ENCODE measurements around the gene CDH12. TPM values are rescaled to one million over a fixed set of nuclear protein-coding genes. Genes with fewer than 3 reads are reported as not detected.
"Not testable (repeated sequence)": the region's sequence is repeated elsewhere in the genome, so short reads cannot be mapped to it uniquely, and the experiment has no call there.

Gene CDH12
- total and polyA plus RNA-seq, 9 donors, result 0.05 to 3.4 (median 0.28) TPM; not detected in 4

- Histone ChIP-seq H3K27ac (no peak overlapping the region), H3K4me1 (ENCODE audit: insufficient read depth) (no peaks in the 10 kb centered on the region), H3K4me3 (no peak overlapping the region), H3K36me3 (no peaks in the 10 kb centered on the region), H3K27me3 (no peaks in the 10 kb centered on the region), H3K9me3 (no peaks in the 10 kb centered on the region)
- DNase-seq, result no peak
- no peak for TF ChIP-seq CTCF (IDR thresholded peaks at IDR 0.05)
- no peak for TF ChIP-seq POLR2A (IDR thresholded peaks at IDR 0.05)
- no peak for TF ChIP-seq EP300 (IDR thresholded peaks at IDR 0.05)
- intact Hi-C loops (cut with DNase I), result no loop called here
- 45 to 57% (median 52%) methylated on average over 5 of the region's 5 CpGs for WGBS, 3 donors
Observed at GRCh38 chr5:22614486-22615094, 238.6 kb downstream of the CDH12 start.

- Histone ChIP-seq H3K9me3 (no peaks in the 10 kb centered on the region), H3K4me3 (no peak overlapping the region), H3K36me3 (no peaks in the 10 kb centered on the region), H3K4me1 (ENCODE audit: insufficient read depth) (no peaks in the 10 kb centered on the region), H3K27ac (no peak overlapping the region), H3K27me3 (no peaks in the 10 kb centered on the region)
- no peak for DNase-seq
- TF ChIP-seq CTCF (IDR thresholded peaks at IDR 0.05), result no peak
- TF ChIP-seq POLR2A (IDR thresholded peaks at IDR 0.05), result no peak
- no peak for TF ChIP-seq EP300 (IDR thresholded peaks at IDR 0.05)
- intact Hi-C loops (cut with DNase I), result no loop called here
- WGBS, 3 donors, result 86 to 95% (median 94%) methylated on average over 1 of the region's 1 CpG
Observed at GRCh38 chr5:22612928-22613327, 240.2 kb downstream of the CDH12 start.

- intact Hi-C loops (cut with DNase I), result no loop called here
- H3K4me3 ChIP-seq, result no peak overlapping the region
- H3K9me3 ChIP-seq, result no peaks in the 10 kb centered on the region
- TF ChIP-seq EP300 (IDR thresholded peaks at IDR 0.05), result no peak
- TF ChIP-seq POLR2A (IDR thresholded peaks at IDR 0.05), result no peak
- TF ChIP-seq CTCF (IDR thresholded peaks at IDR 0.05), result no peak
- no peaks in the 10 kb centered on the region for H3K27me3 ChIP-seq
- H3K4me1 ChIP-seq (ENCODE audit: insufficient read depth), result no peaks in the 10 kb centered on the region
- DNase-seq, result no peak
- no peaks in the 10 kb centered on the region for H3K36me3 ChIP-seq
- H3K27ac ChIP-seq, result no peak overlapping the region
Observed at GRCh38 chr5:22611327-22611726, 241.8 kb downstream of the CDH12 start.

- DNase-seq; H3K27ac ChIP-seq; H3K27me3 ChIP-seq; H3K4me1 ChIP-seq (ENCODE audit: insufficient read depth); intact Hi-C loops (cut with DNase I); H3K4me3 ChIP-seq; H3K36me3 ChIP-seq; H3K9me3 ChIP-seq: not testable (repeated sequence)
- 56 to 72% (median 70%) methylated on average over 5 of the region's 5 CpGs for WGBS, 3 donors
Observed at GRCh38 chr5:22607498-22607897, 245.6 kb downstream of the CDH12 start.

GRCh38 chr5:22605473-22605872 is 247.7 kb downstream of the CDH12 start:
- no peak for TF ChIP-seq CTCF (IDR thresholded peaks at IDR 0.05)
- TF ChIP-seq POLR2A (IDR thresholded peaks at IDR 0.05), result no peak
- TF ChIP-seq EP300 (IDR thresholded peaks at IDR 0.05), result no peak
- Histone ChIP-seq H3K36me3 (no peaks in the 10 kb centered on the region), H3K9me3 (no peaks in the 10 kb centered on the region), H3K27ac (no peak overlapping the region), H3K27me3 (no peaks in the 10 kb centered on the region), H3K4me1 (ENCODE audit: insufficient read depth) (no peaks in the 10 kb centered on the region), H3K4me3 (no peak overlapping the region)
- WGBS, 3 donors, result 85 to 87% (median 86%) methylated on average over 3 of the region's 3 CpGs
- intact Hi-C loops (cut with DNase I), result no loop called here
- DNase-seq, result no peak

Data from ovary (tissue), 9 donors.